Neural crest cell (in vitro differentiated cells): ENCODE measurements around the gene KCNH6. TPM values are rescaled to one million over a fixed set of nuclear protein-coding genes. Genes with fewer than 3 reads are reported as not detected.

Source experiments
- DNase-seq: peaks from one replicate; pipeline ENCODE4 v3.0.0; 2021; ENCODE audit warnings: low read depth, mixed read lengths, low spot score
- H3K27ac Mint-ChIP-seq: one replicate; pipeline ENCODE4 v1.8.0; 2021; ENCODE audit warnings: mild to moderate bottlenecking, mixed read lengths; ENCODE audit not compliant: unreplicated experiment
- H3K27me3 Mint-ChIP-seq: 2 replicates; pipeline ENCODE4 v1.8.0; 2021; ENCODE audit warnings: low read depth, mild to moderate bottlenecking, mixed read lengths
- H3K36me3 Mint-ChIP-seq: 2 replicates; pipeline ENCODE4 v1.8.0; 2021; ENCODE audit warnings: low read depth, mild to moderate bottlenecking, mixed read lengths
- H3K4me1 Mint-ChIP-seq: 2 replicates; pipeline ENCODE4 v1.8.0; 2021; ENCODE audit warnings: mixed read lengths
- H3K4me3 Mint-ChIP-seq: one replicate; pipeline ENCODE4 v1.8.0; 2021; ENCODE audit warnings: mild to moderate bottlenecking, mixed read lengths
- H3K9me3 Mint-ChIP-seq: 2 replicates; pipeline ENCODE4 v1.8.0; 2021; ENCODE audit warnings: mixed read lengths
- total RNA-seq: library from RNA; stranded (reverse); gene quantifications from 2 replicates; pipeline ENCODE4 v1.2.1, GENCODE V29; 2021
- TF ChIP-seq, protein P1 (sequence below): fragments of 200-600 bp; sonication (generic); conservative IDR thresholded peaks from 2 replicates; pipeline ENCODE4 v1.5.0; 2021; ENCODE audit warnings: antibody characterized with exemption, mild to moderate bottlenecking

KCNH6 gene
- total RNA-seq, 1 donor from 2014 or later, result 0.12 TPM

DNA sequence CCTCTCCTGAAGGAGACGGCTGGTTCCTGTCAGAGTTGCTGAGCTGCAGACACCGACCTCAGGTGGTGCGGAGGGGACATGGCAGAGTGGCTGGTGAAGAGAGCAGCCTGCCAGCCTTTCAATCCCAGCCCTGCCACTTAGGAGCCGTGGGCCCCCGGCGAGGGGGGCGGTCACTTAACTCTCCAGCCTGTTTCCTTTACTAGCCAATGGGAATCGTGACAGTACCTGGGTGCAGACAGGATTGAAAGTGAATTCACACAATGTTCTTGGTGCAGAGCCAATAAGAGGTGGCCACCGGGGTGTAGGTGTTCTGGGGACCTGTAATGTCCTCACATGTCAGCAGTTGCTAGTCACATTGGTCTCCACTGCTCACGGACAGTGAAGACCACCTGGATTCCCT is 32.8 kb upstream of the KCNH6 start:
- peaks cover 8% of the 10 kb centered on the region for H3K27me3 Mint-ChIP-seq
- H3K4me1 Mint-ChIP-seq, result no peaks in the 10 kb centered on the region
- H3K36me3 Mint-ChIP-seq, result no peaks in the 10 kb centered on the region
- H3K9me3 Mint-ChIP-seq, result no peaks in the 10 kb centered on the region
- DNase-seq, result no peak
- TF ChIP-seq, protein P1, sequence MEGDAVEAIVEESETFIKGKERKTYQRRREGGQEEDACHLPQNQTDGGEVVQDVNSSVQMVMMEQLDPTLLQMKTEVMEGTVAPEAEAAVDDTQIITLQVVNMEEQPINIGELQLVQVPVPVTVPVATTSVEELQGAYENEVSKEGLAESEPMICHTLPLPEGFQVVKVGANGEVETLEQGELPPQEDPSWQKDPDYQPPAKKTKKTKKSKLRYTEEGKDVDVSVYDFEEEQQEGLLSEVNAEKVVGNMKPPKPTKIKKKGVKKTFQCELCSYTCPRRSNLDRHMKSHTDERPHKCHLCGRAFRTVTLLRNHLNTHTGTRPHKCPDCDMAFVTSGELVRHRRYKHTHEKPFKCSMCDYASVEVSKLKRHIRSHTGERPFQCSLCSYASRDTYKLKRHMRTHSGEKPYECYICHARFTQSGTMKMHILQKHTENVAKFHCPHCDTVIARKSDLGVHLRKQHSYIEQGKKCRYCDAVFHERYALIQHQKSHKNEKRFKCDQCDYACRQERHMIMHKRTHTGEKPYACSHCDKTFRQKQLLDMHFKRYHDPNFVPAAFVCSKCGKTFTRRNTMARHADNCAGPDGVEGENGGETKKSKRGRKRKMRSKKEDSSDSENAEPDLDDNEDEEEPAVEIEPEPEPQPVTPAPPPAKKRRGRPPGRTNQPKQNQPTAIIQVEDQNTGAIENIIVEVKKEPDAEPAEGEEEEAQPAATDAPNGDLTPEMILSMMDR, result no peak
- H3K27ac Mint-ChIP-seq, result no peak overlapping the region
- no peak overlapping the region for H3K4me3 Mint-ChIP-seq

DNA sequence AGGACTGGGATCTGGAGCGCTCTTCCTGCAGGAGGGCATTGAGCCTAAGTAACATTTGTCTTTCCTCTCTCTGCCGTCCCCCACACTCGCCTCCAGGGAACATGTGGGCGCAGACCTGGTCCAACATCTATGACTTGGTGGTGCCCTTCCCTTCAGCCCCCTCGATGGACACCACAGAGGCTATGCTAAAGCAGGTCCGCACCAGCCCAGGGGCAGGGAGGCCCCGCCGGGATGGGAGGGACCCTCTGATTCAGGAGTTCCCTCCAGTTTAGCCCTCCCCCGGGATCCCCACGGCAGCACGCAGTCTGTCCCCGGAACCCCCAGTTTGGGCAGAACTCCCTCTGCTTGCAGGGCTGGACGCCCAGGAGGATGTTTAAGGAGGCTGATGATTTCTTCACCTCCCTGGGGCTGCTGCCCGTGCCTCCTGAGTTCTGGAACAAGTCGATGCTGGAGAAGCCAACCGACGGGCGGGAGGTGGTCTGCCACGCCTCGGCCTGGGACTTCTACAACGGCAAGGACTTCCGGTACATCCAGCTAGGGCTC is 32.2 kb upstream of the KCNH6 start:
- H3K4me1 Mint-ChIP-seq, result no peaks in the 10 kb centered on the region
- no peak overlapping the region for H3K27ac Mint-ChIP-seq
- DNase-seq, result no peak
- TF ChIP-seq, protein P1, result no peak
- peaks cover 8% of the 10 kb centered on the region for H3K27me3 Mint-ChIP-seq
- no peaks in the 10 kb centered on the region for H3K9me3 Mint-ChIP-seq
- H3K36me3 Mint-ChIP-seq, result no peaks in the 10 kb centered on the region
- H3K4me3 Mint-ChIP-seq, result no peak overlapping the region

GRCh38 chr17:63491413-63491812 is 31.7 kb upstream of the KCNH6 start:
- Mint-ChIP-seq H3K27me3 (peaks cover 8% of the 10 kb centered on the region), H3K4me1 (no peaks in the 10 kb centered on the region), H3K36me3 (no peaks in the 10 kb centered on the region), H3K27ac (no peak overlapping the region), H3K9me3 (no peaks in the 10 kb centered on the region), H3K4me3 (no peak overlapping the region)
- TF ChIP-seq, protein P1, result no peak
- no peak for DNase-seq

- no peaks in the 10 kb centered on the region for H3K36me3 Mint-ChIP-seq
- TF ChIP-seq, protein P1, result no peak
- H3K4me3 Mint-ChIP-seq, result no peak overlapping the region
- H3K4me1 Mint-ChIP-seq, result no peaks in the 10 kb centered on the region
- DNase-seq, result no peak
- no peaks in the 10 kb centered on the region for H3K9me3 Mint-ChIP-seq
- H3K27me3 Mint-ChIP-seq, result peaks cover 8% of the 10 kb centered on the region
- no peak overlapping the region for H3K27ac Mint-ChIP-seq
Observed at GRCh38 chr17:63491977-63492618, 31.1 kb upstream of the KCNH6 start.

GRCh38 chr17:63492940-63493339 is 30.2 kb upstream of the KCNH6 start:
- peaks cover 5% of the 10 kb centered on the region for H3K27me3 Mint-ChIP-seq
- H3K36me3 Mint-ChIP-seq, result no peaks in the 10 kb centered on the region
- H3K4me1 Mint-ChIP-seq, result no peaks in the 10 kb centered on the region
- TF ChIP-seq, protein P1, result no peak
- no peak for DNase-seq
- H3K27ac Mint-ChIP-seq, result peak overlapping the region; percentile 67
- no peak overlapping the region for H3K4me3 Mint-ChIP-seq
- no peaks in the 10 kb centered on the region for H3K9me3 Mint-ChIP-seq
